Chondrocyte (in vitro differentiated cells): ENCODE measurements around the gene DTYMK. TPM values are rescaled to one million over a fixed set of nuclear protein-coding genes. Genes with fewer than 3 reads are reported as not detected.

ENCODE experiments used
- DNase-seq: peaks from one replicate; pipeline ENCODE4 v3.0.0; 2021; ENCODE audit warnings: mixed read lengths, low spot score
- H3K27ac Mint-ChIP-seq: one replicate; pipeline ENCODE4 v1.8.0; 2021; ENCODE audit warnings: mild to moderate bottlenecking, moderate library complexity, mixed read lengths; ENCODE audit not compliant: unreplicated experiment
- H3K27me3 Mint-ChIP-seq: 2 replicates; pipeline ENCODE4 v1.8.0; 2021; ENCODE audit warnings: low read depth, mixed read lengths
- H3K36me3 Mint-ChIP-seq: 2 replicates; pipeline ENCODE4 v1.8.0; 2021; ENCODE audit warnings: low read depth, mixed read lengths
- H3K4me1 Mint-ChIP-seq: 2 replicates; pipeline ENCODE4 v1.8.0; 2021; ENCODE audit warnings: low read depth, mild to moderate bottlenecking, mixed read lengths
- H3K4me3 Mint-ChIP-seq: one replicate; pipeline ENCODE4 v1.8.0; 2021; ENCODE audit warnings: mild to moderate bottlenecking, moderate library complexity, mixed read lengths; ENCODE audit not compliant: unreplicated experiment
- H3K9me3 Mint-ChIP-seq: 2 replicates; pipeline ENCODE4 v1.8.0; 2021; ENCODE audit warnings: low read depth, mixed read lengths
- total RNA-seq: library from RNA; stranded (reverse); gene quantifications from 3 replicates; pipeline ENCODE4 v1.2.1, GENCODE V29; 2021
- TF ChIP-seq, protein P1 (sequence below): fragments of 200-600 bp; sonication (generic); IDR thresholded peaks from 2 replicates; pipeline ENCODE4 v1.5.0; 2021; ENCODE audit warnings: antibody characterized with exemption, mild to moderate bottlenecking, moderate library complexity

The DTYMK gene
- total RNA-seq, 1 donor from 2014 or later = 23.1 TPM

DNA sequence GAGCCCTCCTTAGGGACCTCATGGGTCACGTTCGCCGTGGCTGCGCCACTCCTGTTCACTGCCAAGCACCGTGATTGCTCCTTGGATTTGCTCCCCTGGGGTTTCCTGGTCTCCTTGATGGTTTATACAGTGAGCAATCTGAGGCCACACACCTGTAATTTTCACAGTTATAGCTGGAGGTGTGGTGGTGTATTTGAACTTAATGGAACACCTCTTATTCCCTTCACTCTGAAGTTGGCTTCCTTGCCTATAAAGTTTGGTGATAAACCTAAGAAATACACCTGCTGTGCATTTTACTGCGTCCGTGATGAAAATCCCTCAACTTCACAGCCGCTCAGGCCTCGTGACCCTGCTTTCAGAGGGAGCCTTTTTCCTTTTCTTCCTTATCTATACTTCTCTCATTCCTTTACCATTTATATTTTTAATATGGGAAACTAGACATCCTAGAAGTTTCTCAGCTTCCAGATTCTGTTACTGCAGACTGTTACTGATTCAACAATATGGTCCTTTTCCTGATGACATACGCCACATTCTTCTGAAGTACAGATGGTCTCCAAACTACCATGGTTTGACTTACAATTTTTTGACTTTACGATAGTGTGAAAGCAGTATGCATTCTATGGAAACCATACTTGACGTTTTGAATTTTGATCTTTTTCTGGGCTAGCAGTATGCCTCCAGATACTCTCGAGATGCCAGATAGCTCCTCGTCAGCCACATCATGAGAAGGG, 40.5 kb downstream of the DTYMK start:
- peaks cover 9% of the 10 kb centered on the region for H3K4me1 Mint-ChIP-seq
- no peaks in the 10 kb centered on the region for H3K27me3 Mint-ChIP-seq
- H3K27ac Mint-ChIP-seq = no peak overlapping the region
- TF ChIP-seq, protein P1, sequence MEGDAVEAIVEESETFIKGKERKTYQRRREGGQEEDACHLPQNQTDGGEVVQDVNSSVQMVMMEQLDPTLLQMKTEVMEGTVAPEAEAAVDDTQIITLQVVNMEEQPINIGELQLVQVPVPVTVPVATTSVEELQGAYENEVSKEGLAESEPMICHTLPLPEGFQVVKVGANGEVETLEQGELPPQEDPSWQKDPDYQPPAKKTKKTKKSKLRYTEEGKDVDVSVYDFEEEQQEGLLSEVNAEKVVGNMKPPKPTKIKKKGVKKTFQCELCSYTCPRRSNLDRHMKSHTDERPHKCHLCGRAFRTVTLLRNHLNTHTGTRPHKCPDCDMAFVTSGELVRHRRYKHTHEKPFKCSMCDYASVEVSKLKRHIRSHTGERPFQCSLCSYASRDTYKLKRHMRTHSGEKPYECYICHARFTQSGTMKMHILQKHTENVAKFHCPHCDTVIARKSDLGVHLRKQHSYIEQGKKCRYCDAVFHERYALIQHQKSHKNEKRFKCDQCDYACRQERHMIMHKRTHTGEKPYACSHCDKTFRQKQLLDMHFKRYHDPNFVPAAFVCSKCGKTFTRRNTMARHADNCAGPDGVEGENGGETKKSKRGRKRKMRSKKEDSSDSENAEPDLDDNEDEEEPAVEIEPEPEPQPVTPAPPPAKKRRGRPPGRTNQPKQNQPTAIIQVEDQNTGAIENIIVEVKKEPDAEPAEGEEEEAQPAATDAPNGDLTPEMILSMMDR = no peak
- no peak for DNase-seq
- H3K9me3 Mint-ChIP-seq = no peaks in the 10 kb centered on the region
- no peaks in the 10 kb centered on the region for H3K36me3 Mint-ChIP-seq
- H3K4me3 Mint-ChIP-seq = no peak overlapping the region

DNA sequence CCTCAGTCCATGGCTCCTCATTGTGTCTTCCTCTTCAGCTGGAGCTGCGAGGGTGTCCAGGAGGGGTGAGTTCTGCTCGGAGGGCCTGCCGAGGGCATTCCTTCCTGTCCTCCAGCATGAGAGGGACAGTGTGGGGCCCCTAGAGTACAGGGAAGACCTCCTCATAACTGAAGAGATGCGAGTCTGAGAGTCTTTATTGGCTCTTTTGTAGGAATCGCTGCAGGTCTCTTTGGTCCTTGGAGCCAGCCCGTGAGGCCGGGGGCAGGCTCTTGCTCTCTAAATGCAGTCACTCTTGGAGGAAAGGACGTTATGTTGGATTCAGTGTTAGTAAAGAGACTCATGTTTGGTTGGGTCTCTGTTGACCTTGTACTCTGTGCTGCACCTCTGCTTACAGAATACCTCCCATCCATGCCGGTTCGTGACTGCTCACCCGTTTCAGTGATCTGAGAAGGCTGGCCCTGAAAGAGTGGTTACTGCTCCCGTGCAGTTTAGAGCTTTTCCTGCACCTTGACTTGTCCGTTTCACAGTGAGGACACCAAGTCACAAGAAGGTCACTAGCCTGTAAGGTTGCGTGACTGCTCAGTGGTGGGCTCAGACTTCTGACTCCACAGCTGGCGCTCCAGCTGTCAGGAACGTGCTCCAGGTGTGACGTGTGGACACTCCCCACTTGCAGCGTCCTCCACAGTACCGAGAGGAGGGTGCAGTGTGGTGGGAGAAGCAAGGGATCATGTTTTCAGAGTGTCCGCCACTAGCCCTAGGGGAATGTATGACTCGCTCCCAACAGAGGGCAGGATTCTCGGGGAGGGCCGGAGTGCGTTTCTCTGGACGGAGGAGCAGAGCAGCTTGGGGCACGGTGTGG, 41.3 kb downstream of the DTYMK start:
- Mint-ChIP-seq H3K9me3 (no peaks in the 10 kb centered on the region), H3K36me3 (no peaks in the 10 kb centered on the region), H3K4me1 (peaks cover 17% of the 10 kb centered on the region), H3K27me3 (no peaks in the 10 kb centered on the region), H3K27ac (no peak overlapping the region), H3K4me3 (no peak overlapping the region)
- TF ChIP-seq, protein P1 = no peak
- no peak for DNase-seq

DNA sequence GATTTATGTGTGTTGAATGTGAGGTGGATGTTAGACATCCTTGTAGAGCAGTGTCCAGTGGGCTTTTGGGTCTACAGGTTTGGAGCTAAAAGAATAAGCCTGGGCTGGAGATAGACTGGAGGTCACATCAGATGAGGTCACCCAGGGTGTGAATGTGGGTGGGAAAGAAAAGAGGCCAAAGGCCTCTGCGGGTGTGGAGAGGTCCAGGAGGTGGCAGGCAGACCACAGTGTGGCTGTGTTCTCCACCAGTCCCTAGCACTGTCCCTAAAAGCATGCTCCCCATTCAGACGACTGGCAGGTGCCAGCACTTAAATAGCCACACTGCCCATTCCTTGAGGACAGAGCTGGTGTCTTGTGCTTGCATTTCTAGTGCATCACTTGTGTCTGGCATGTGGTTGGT, 45.0 kb downstream of the DTYMK start:
- H3K9me3 Mint-ChIP-seq = no peaks in the 10 kb centered on the region
- DNase-seq = no peak
- H3K27me3 Mint-ChIP-seq = no peaks in the 10 kb centered on the region
- H3K4me1 Mint-ChIP-seq = peaks cover 40% of the 10 kb centered on the region
- TF ChIP-seq, protein P1 = no peak
- H3K36me3 Mint-ChIP-seq = no peaks in the 10 kb centered on the region
- H3K4me3 Mint-ChIP-seq = no peak overlapping the region
- H3K27ac Mint-ChIP-seq = peak overlapping the region; percentile 33

DNA sequence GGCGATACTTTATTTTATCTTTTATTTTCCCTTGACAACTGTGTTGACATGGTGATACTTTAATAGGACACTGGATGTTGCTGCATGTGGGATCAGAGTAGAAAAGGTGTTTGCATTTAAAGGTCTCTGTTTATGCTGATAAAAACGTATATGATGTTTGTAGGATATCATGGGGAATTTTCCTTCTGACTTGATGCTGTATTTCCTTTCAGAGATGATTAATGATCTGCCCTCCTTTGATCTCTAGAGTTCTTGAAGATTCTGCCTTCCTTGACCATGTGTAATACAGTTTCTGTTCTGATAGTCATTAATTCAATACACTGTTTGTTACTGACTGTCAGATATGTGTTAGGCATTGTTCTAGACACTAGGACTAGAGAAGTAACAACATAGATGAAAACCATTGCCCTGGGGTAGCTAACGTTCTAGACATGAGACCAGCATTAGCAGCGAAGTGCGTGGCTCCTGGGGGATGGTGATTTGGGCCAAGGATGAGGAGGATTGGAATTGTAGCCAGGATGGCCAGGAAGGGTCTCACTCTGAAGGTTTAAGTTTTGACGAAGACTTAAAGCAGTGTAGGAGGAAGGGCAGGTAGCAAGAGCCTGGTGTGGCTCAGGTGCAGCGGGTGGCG, 46.3 kb downstream of the DTYMK start:
- no peak overlapping the region for H3K27ac Mint-ChIP-seq
- no peaks in the 10 kb centered on the region for H3K9me3 Mint-ChIP-seq
- H3K27me3 Mint-ChIP-seq = no peaks in the 10 kb centered on the region
- TF ChIP-seq, protein P1 = no peak
- H3K4me1 Mint-ChIP-seq = peaks cover 47% of the 10 kb centered on the region
- no peak overlapping the region for H3K4me3 Mint-ChIP-seq
- no peaks in the 10 kb centered on the region for H3K36me3 Mint-ChIP-seq
- no peak for DNase-seq

- no peak for DNase-seq
- Mint-ChIP-seq H3K36me3 (no peaks in the 10 kb centered on the region), H3K27ac (no peak overlapping the region), H3K9me3 (no peaks in the 10 kb centered on the region), H3K4me1 (peaks cover 55% of the 10 kb centered on the region), H3K27me3 (no peaks in the 10 kb centered on the region), H3K4me3 (no peak overlapping the region)
- TF ChIP-seq, protein P1 = no peak
Measured at GRCh38 chr2:241639385-241639784, 47.2 kb downstream of the DTYMK start.
